PC-9 (cell line): ENCODE results near the gene RIPOR3. TPM values are rescaled to one million over a fixed set of nuclear protein-coding genes. Genes with fewer than 3 reads are reported as not detected.

Source experiments
- BruUV-seq: library from RNA; stranded (reverse); fragments of 400-500 nt; replicated peaks from 2 replicates; lab custom pipeline; 2021; lab: Mats Ljungman, UMichigan
- CTCF ChIA-PET: fragments of 300-600 bp; sonication (Branson Sonifier 250); formaldehyde crosslinking; loops from one replicate; lab custom pipeline; 2022; ENCODE audit warnings: antibody characterized with exemption; lab: Charles Lee
- POLR2A ChIA-PET: fragments of 300-600 bp; sonication (Branson Sonifier 250); formaldehyde crosslinking; loops from one replicate; lab custom pipeline; 2022; ENCODE audit warnings: antibody characterized with exemption; ENCODE audit not compliant: unreplicated experiment; lab: Charles Lee
- DNase-seq, 2 experiments: peaks; one replicate each; pipeline versions ENCODE4 v3.0.0 to v3.0.0-alpha.2; 2015 to 2022; ENCODE audit warnings: mixed read lengths in 1 of 2
- H2AFZ ChIP-seq: fragments of 200-600 bp; sonication (generic); 2 replicates; pipeline ENCODE4 v1.8.1; 2017; ENCODE audit warnings: antibody characterized with exemption
- H3F3A ChIP-seq: fragments of 200-600 bp; sonication (generic); 2 replicates; pipeline ENCODE4 v1.8.1; 2017; ENCODE audit warnings: antibody characterized with exemption, mild to moderate bottlenecking, low read depth; ENCODE audit not compliant: insufficient read depth
- H3K27ac ChIP-seq: fragments of 200-600 bp; sonication (generic); 2 replicates; pipeline ENCODE4 v1.6.1; 2016; ENCODE audit warnings: mixed run types
- H3K27me3 ChIP-seq: fragments of 200-600 bp; sonication (generic); 2 replicates; pipeline ENCODE4 v1.6.1; 2016; ENCODE audit warnings: low read depth, mixed run types; ENCODE audit not compliant: insufficient read depth
- H3K36me3 ChIP-seq: fragments of 200-600 bp; sonication (generic); 2 replicates; pipeline ENCODE4 v1.6.1; 2016; ENCODE audit warnings: low read depth, mixed run types
- H3K4me1 ChIP-seq: fragments of 200-600 bp; sonication (generic); replicated peaks from 2 replicates; pipeline ENCODE4 v1.6.1; 2016; ENCODE audit warnings: mixed run types; ENCODE audit not compliant: insufficient read depth
- H3K4me2 ChIP-seq: fragments of 200-600 bp; sonication (generic); 2 replicates; pipeline ENCODE4 v1.6.1; 2017; ENCODE audit warnings: mixed run types
- H3K4me3 ChIP-seq: fragments of 200-600 bp; sonication (generic); 2 replicates; pipeline ENCODE4 v1.6.1; 2016; ENCODE audit warnings: mixed run types
- H3K79me2 ChIP-seq: fragments of 200-600 bp; sonication (generic); 2 replicates; pipeline ENCODE4 v1.6.1; 2017; ENCODE audit warnings: low read depth, mixed run types
- H3K9me2 ChIP-seq: fragments of 200-600 bp; sonication (generic); 2 replicates; pipeline ENCODE4 v1.8.1; 2017; ENCODE audit warnings: mild to moderate bottlenecking; ENCODE audit not compliant: insufficient read depth
- H3K9me3 ChIP-seq: fragments of 200-600 bp; sonication (generic); 2 replicates; pipeline ENCODE4 v1.8.1; 2016; ENCODE audit warnings: low read depth; ENCODE audit not compliant: insufficient read depth
- H4K20me1 ChIP-seq: fragments of 200-600 bp; sonication (generic); 2 replicates; pipeline ENCODE4 v1.8.1; 2017; ENCODE audit not compliant: insufficient read depth
- CTCF ChIP-seq: fragments of 200-600 bp; sonication (generic); conservative IDR thresholded peaks from 2 replicates; pipeline ENCODE4 v1.6.1; 2017; ENCODE audit warnings: mixed run types, antibody characterized with exemption, mild to moderate bottlenecking, moderate library complexity
- EZH2 ChIP-seq: fragments of 200-600 bp; sonication (generic); IDR thresholded peaks from 2 replicates; pipeline ENCODE4 v1.8.0; 2017; ENCODE audit warnings: antibody characterized with exemption, low read depth
- intact Hi-C: fragments of 100-400 bp; cut with micrococcal nuclease; formaldehyde crosslinking; loops from one replicate; pipeline ENCODE4 v1.10.0; 2022; ENCODE audit not compliant: unreplicated experiment
- total RNA-seq: library from RNA; stranded (reverse); gene quantifications from 2 replicates; pipeline ENCODE4 v1.2.3, GENCODE V29; 2021

Gene RIPOR3
- total RNA-seq, 1 experiment from 2014 or later = 6.3 TPM

DNA sequence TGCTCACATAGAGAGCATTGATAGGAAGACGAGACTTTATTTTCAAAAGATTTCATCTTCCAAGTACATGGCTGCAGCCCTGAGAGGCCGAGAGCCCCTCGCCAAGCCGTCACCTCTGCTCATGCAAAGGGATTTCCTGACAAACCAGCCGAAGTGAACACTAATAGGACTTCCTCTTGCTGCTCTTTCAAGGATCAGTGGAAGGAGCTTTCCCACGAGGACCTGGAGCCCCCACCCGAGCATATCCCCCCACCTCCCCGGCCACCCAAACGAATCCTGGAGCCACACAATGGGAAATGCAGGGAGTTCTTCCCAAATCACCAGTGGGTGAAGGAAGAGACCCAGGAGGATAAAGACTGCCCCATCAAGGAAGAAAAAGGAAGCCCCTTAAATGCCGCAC is 111.8 kb downstream of the RIPOR3 start:
- Histone ChIP-seq H3K9me2 (no peaks in the 10 kb centered on the region), H4K20me1 (no peaks in the 10 kb centered on the region), H3K27me3 (no peaks in the 10 kb centered on the region), H3K27ac (no peak overlapping the region), H3K79me2 (no peaks in the 10 kb centered on the region), H3K9me3 (no peaks in the 10 kb centered on the region), H3K36me3 (peaks cover 20% of the 10 kb centered on the region), H2AFZ (no peak overlapping the region), H3F3A (peaks cover 13% of the 10 kb centered on the region; the same call in 1 of the 2 replicates), H3K4me1 (no peaks in the 10 kb centered on the region), H3K4me2 (no peak overlapping the region), H3K4me3 (no peak overlapping the region)
- ChIA-PET POLR2A (no interaction called here), CTCF (interaction anchor here (0.8 kb wide), 1 partner anchor 392 kb away, joined by 8 read pairs; no protein-coding TSS in a partner anchor)
- BruUV-seq = no TSS peak
- no peak for DNase-seq
- TF ChIP-seq EZH2 (no peak), CTCF (no peak)
- intact Hi-C loops = no loop called here

GRCh38 chr20:50578778-50579165 is 112.6 kb downstream of the RIPOR3 start:
- no peak overlapping the region for H3K27ac ChIP-seq
- no peaks in the 10 kb centered on the region for H3K9me3 ChIP-seq
- H3K27me3 ChIP-seq = no peaks in the 10 kb centered on the region
- TF ChIP-seq EZH2 = no peak
- no peak overlapping the region for H3K4me3 ChIP-seq
- no peak overlapping the region for H2AFZ ChIP-seq
- no peaks in the 10 kb centered on the region for H3K9me2 ChIP-seq
- ChIA-PET CTCF (no interaction called here), POLR2A (no interaction called here)
- peaks cover 20% of the 10 kb centered on the region for H3K36me3 ChIP-seq
- H3K4me1 ChIP-seq = no peaks in the 10 kb centered on the region
- no peaks in the 10 kb centered on the region for H3K79me2 ChIP-seq
- no TSS peak for BruUV-seq
- H3F3A ChIP-seq = peaks cover 18% of the 10 kb centered on the region; the same call in 1 of the 2 replicates
- no peak overlapping the region for H3K4me2 ChIP-seq
- no peaks in the 10 kb centered on the region for H4K20me1 ChIP-seq
- intact Hi-C loops = no loop called here
- no peak for DNase-seq

DNA sequence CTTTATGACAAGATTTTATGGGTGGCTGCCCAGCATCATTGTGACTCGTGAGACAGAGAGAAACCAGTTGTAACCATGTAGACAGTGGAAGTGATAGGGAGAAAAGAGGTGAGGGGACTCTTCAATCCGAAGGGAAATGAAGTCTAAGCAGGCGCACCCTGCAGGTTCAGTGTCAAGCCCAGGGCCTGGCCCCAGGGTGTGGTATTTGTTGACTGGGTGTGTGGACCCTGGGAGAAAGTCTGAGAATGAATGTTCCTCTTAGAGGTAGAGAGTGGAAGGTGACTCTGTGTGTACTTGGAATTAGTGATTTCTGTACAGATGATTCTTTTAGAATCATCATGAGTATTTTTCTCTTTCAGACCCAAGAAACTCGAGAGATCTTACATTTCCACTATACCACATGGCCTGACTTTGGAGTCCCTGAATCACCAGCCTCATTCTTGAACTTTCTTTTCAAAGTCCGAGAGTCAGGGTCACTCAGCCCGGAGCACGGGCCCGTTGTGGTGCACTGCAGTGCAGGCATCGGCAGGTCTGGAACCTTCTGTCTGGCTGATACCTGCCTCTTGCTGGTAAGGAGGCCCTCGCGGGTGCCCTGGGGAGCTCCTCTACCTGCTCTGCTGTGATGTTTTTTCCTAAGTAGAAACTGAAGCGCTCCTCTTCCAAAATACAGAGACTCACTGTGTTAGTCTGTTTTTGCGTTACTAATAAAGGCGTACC is 113.1 kb downstream of the RIPOR3 start:
- no peaks in the 10 kb centered on the region for H3K9me3 ChIP-seq
- no peaks in the 10 kb centered on the region for H3K9me2 ChIP-seq
- H2AFZ ChIP-seq = no peak overlapping the region
- intact Hi-C loops = no loop called here
- no peaks in the 10 kb centered on the region for H4K20me1 ChIP-seq
- H3K27ac ChIP-seq = no peak overlapping the region
- TF ChIP-seq EZH2 (no peak), CTCF (no peak)
- H3K27me3 ChIP-seq = no peaks in the 10 kb centered on the region
- no peaks in the 10 kb centered on the region for H3K79me2 ChIP-seq
- H3F3A ChIP-seq = peaks cover 23% of the 10 kb centered on the region; the same call in 1 of the 2 replicates
- H3K4me3 ChIP-seq = no peak overlapping the region
- DNase-seq = no peak
- no TSS peak for BruUV-seq
- H3K4me2 ChIP-seq = no peak overlapping the region
- no peaks in the 10 kb centered on the region for H3K4me1 ChIP-seq
- ChIA-PET POLR2A (no interaction called here), CTCF (interaction anchor here (0.6 kb wide), 1 partner anchor 151 kb away, joined by 3 read pairs; no protein-coding TSS in a partner anchor)
- H3K36me3 ChIP-seq = peaks cover 20% of the 10 kb centered on the region
